HG03457 (cell line): ENCODE measurements around the gene CELF3.

Experiments used
- ATAC-seq: cut with Tn5 transposase; IDR thresholded peaks from one replicate; pipeline ENCODE4 v1.9.1; 2021; ENCODE audit warnings: moderate number of reproducible peaks; ENCODE audit not compliant: unreplicated experiment

CELF3 gene

DNA sequence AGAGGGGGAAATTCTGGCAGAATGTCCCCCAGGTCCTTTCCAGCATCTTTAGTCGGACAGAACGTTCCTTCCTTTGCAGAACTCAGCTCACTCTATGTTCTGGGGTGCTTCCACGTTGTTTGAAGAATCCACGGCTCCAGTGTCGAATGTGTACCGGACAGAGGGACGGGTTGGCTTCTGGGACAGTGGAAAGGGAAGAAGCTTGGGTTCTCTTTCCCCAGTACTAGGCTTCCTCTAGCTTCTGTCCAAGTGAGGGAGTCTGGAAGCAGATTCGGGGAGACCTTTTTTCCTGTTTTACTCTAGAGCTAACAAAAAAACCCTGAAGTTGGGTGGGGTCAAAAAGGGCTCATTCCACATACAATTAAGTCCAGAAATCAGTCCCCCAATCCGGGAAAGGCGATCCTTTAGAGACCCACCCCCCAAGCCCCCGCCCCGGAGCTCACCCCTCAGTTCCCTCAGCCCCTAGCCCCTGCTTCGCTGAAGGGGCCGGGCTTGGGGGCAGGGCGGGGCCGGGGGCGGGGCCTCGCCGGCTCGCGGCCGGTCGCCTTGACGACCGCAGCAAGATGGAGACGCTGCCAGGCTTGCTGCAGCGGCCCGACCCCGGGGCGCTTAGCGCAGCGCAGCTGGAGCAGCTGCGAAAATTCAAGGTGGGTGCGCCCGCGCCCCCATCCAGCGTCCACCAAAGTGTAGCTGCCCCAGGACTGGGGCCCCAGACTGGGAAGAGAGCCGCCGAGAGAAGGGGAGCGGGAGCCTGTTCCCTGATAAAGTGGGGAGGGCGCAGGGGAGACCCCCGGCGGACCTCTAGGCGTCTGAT, 4.6 kb upstream of the CELF3 start, which contains the start of gene RIIAD1:
Gene RIIAD1, plus strand, starts transcription at position 549 of the 814 bp plus-strand sequence. Its CDS starts 15 bp downstream, at position 564.
- ATAC-seq, result no peak

DNA sequence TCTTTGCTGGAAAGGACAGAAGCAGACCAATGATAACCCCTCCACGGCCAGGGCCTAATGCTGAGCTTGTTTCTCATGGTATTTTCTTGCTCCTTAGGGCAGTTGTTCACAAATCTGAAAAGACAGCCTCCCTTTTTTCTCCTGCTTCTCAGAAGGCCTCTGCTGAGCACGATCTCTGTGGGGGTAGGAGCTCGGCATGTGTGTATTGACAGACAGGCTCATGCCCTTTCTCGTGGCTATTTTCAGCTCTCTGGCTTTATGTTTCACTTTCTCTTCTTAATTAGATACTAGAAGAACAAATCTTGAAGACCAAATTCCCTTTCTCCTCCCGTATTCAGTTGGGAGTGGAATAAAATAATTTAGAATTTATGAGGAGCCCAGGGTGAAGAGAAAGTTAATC, 4.0 kb upstream of the CELF3 start:
- ATAC-seq, result no peak

- ATAC-seq, result no peak
Observed at GRCh38 chr1:151720125-151720524, 3.5 kb upstream of the CELF3 start.

GRCh38 chr1:151718666-151719065, 2.1 kb upstream of the CELF3 start:
- ATAC-seq, result no peak

- no peak for ATAC-seq
Observed at GRCh38 chr1:151718011-151718431, 1.4 kb upstream of the CELF3 start.

GRCh38 chr1:151716405-151716762, 219 bp downstream of the CELF3 start:
- ATAC-seq, result no peak

- ATAC-seq, result no peak
Observed at GRCh38 chr1:151715726-151716404, 738 bp downstream of the CELF3 start.

GRCh38 chr1:151714820-151715725, 1.5 kb downstream of the CELF3 start:
- ATAC-seq, result no peak

- ATAC-seq, result no peak
Observed at GRCh38 chr1:151713874-151714273, 2.7 kb downstream of the CELF3 start.

- no peak for ATAC-seq
Observed at GRCh38 chr1:151713044-151713443, 3.6 kb downstream of the CELF3 start.

DNA sequence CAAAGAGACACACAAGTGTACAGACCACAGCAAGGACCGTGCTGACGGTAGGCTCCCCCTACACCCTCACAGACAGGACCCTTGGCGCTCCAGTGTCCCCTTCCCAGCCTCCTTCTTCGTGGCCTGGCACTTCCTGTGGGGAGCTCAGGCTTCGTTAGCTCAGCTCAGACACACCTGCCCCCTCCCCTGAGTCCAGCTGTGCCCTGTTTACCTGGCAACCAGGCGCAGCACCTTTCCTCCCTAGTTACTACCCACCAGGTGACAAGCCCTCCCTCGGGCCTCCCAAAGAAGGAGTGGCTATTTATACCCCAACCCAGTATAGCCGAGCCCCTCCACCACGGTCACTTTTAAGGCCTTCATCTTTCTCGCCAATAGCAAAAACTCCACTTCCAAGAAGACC, 4.7 kb downstream of the CELF3 start:
- no peak for ATAC-seq

DNA sequence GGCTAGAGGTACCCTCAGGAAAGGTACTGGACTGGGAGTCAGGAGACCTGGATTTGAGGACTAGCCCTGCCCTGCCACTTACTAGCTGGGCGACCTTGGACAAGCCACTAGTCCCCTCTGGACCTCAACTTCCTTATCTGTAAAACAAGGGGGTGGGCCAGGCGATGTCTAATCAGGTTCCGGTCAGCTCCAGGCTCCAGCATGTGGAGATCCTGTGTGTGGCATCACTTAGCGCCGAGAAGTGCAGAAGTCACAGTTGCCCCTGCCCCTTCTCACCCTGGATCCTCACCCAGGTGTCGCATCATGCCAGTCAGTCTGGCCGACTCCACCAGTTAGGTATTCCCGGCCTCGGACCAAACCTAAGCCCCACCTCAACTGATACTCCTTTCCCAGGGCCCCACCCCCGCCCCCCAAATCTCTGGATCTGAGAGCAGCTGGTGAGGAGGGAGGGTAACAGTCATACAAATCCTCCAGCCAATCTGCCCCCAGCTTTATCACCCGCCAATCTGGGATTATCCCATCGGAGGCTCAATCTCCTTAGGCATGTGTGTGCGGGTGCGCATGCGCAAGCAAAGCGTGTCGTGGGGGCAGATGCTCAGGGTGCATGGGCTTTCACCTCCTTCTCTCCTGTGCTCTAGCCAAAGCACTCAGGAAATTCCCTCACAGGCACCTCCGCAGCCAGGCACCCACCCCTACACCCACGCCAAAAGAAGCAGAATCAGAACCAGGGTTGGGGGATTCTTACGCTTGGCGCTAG, 5.4 kb downstream of the CELF3 start:
- no peak for ATAC-seq

DNA sequence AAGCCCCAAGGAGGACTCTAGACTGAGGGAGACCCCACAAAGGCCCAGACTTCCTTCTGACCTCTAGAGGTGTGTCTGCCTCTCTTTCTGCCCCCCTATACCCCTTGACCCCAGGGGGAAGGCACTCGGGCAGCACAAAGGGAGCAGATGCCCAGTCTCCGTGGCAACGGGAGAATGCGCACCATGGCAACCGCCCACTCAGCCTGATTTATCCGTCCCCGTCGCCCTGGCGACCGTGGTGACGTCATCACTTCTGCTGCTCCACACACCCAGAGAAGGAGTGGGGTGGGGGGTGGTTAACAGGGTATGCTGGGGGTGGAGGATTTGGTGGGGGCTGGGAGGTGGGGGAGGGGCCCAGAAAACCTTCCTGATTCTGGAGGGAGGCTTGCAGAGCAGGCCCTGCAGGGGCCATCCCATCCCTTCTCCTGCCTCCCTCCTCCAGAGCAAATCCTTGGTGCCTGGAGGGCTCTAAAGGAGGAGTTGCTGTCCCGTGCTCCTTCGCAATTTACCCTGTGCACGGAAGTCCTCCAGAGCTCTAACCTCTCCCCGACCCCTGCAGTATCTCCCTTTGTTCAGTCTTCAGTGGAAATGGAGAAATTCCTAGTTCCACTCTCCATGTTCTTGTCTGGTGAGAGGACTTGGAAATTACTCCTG, 6.3 kb downstream of the CELF3 start:
- ATAC-seq, result no peak

DNA sequence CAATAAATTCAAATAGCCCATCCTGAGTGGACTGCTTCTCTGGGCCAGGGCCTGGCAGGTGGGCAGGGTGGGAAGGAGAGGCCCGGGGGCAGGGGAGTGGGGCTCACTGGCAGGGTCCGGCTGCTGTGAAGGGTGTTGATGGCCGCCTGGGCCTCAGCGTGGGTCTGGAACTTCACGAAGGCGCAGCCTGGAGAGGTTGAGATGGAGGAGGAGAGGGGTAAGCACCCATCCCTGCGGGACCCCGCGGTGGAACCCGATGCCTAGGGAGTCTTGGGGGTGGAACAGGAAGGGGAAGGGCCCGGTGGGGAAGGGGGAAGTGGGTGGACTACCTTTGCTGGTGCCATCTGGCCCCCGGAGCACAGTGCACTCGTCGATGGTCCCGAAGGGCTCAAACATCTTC, 7.7 kb downstream of the CELF3 start:
- ATAC-seq, result no peak

GRCh38 chr1:151707541-151708065, 9.0 kb downstream of the CELF3 start:
- no peak for ATAC-seq

DNA sequence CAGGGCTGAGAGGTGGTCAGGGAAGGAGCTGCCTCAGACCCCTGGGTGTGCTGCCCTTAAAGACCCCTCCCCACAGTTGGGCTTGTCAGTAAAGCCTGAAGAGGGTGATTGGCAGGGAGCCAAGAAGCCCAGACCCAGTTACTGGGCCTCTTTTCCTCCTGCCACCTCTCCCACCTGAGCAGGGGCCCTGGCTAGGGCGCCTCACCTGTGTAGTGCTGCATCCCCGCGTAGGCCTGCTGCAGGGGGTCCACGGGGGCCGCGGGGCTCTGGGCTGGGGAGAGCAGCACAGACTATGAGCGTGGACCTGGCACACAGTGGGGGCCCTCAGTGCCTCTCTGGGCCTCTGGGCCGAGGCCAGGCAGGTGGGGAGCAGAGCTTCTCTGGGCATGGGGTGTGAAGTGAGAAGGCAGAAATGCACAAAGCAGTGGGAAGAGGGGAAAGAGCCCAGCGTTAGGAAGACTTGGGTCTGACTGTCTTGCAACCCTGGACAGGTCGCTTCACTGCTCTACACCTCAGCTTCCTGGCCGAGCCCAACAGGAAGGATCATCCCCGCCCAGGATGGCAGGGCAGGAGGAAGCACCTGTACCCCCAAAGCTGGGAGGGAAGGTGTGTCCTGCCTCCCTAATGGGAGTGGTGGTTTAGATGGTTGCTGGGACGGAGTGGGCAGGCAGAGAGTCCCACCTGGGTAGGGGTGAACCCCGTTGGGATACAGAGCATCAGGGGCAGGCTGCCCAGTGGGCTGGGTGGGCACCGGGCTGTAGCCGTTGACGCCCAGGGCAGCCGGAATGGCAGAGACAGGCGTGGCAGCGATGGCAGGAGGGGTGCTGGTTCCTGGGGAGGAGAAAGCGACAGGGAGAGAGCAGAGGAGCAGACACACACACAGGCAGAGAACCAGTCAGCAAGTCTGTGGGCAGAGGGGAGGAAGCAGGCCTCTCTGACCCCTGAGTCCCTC, 9.9 kb downstream of the CELF3 start:
- ATAC-seq, result no peak

- no peak for ATAC-seq
Observed at GRCh38 chr1:151705753-151706463, 10.7 kb downstream of the CELF3 start.

DNA sequence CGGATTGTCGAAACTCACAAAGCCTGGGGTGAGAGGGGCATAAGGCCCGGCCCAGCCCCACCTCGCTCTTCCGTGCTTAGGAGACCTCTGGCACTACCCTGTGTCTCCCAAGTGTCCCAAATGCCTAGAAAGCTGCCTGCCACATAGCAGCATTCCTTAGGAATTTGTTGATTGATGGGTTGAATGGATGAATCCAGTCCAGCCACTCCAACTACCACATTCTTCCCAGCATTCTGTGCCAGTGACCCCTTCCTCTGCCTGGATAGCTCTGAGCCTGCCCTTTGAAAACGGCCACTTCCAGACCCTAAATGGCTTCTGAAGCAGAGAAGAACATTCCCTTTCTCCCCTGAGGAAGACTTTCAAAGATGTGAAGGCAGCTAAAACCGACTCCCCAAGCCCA, 11.5 kb downstream of the CELF3 start:
- ATAC-seq, result no peak
